ENCODE measurements around the gene SHANK3. TPM values are rescaled to one million over a fixed set of nuclear protein-coding genes. Genes with fewer than 3 reads are reported as not detected.
A peak's percentile ranks its signal among the peaks of the same experiment; 100 is the strongest.

SHANK3 gene
- total RNA-seq, 6 experiments from 2014 or later, result 9.7 to 16.0 (median 14.8) TPM

GRCh38 chr22:50672041-50672440 is 582 bp upstream of the SHANK3 start:
- H3K27me3 ChIP-seq, result no peaks in the 10 kb centered on the region
- no peak for TF ChIP-seq CTCF (IDR thresholded peaks at IDR 0.05)
- TF ChIP-seq POLR2A (IDR thresholded peaks at IDR 0.05), result no peak
- ATAC-seq, result no peak
- intact Hi-C loops (cut with DNase I), result no loop called here
- DNase-seq, result no peak
- 56% methylated on average over 5 of the region's 8 CpGs for WGBS (ENCODE audit: insufficient coverage, low coverage, low lambda C conversion rate, missing lambda C conversion rate)
- peak overlapping the region in 2 of 3 donors; percentile 55 to 62 for H3K27ac ChIP-seq
- no peaks in the 10 kb centered on the region for H3K4me1 ChIP-seq
- no peaks in the 10 kb centered on the region for H3K9me3 ChIP-seq
- H3K36me3 ChIP-seq, result no peaks in the 10 kb centered on the region
- H3K4me3 ChIP-seq, result no peak overlapping the region

- Histone ChIP-seq H3K27me3 (no peaks in the 10 kb centered on the region), H3K9me3 (no peaks in the 10 kb centered on the region), H3K27ac (peak overlapping the region in 2 of 3 donors; percentile 29 to 43), H3K36me3 (no peaks in the 10 kb centered on the region), H3K4me1 (no peaks in the 10 kb centered on the region), H3K4me3 (peak overlapping the region; percentile 21 to 42 (median 31))
- no peak for TF ChIP-seq POLR2A (IDR thresholded peaks at IDR 0.05)
- TF ChIP-seq CTCF (IDR thresholded peaks at IDR 0.05), result no peak
- intact Hi-C loops (cut with DNase I), result no loop called here
- ATAC-seq, result no peak
- WGBS (ENCODE audit: insufficient coverage, low coverage, low lambda C conversion rate, missing lambda C conversion rate), result 17% methylated on average over 1 of the region's 69 CpGs
- DNase-seq, result no peak
Measured at GRCh38 chr22:50673231-50674129, 857 bp downstream of the SHANK3 start.

GRCh38 chr22:50674130-50674500 is 1.5 kb downstream of the SHANK3 start:
- WGBS (ENCODE audit: insufficient coverage, low coverage, low lambda C conversion rate, missing lambda C conversion rate), result 0% methylated on average over 6 of the region's 43 CpGs
- Histone ChIP-seq H3K27me3 (no peaks in the 10 kb centered on the region), H3K9me3 (no peaks in the 10 kb centered on the region), H3K4me1 (no peaks in the 10 kb centered on the region), H3K36me3 (no peaks in the 10 kb centered on the region), H3K4me3 (peak overlapping the region in 2 of 3 donors; percentile 31 to 42), H3K27ac (peak overlapping the region in 1 of 3 donors; percentile 43)
- no peak for ATAC-seq
- DNase-seq, result no peak
- intact Hi-C loops (cut with DNase I), result no loop called here
- TF ChIP-seq CTCF (IDR thresholded peaks at IDR 0.05) (no peak), POLR2A (IDR thresholded peaks at IDR 0.05) (no peak)

- no peaks in the 10 kb centered on the region for H3K9me3 ChIP-seq
- no peak for DNase-seq
- ATAC-seq, result peak in 1 of 4 donors; percentile 3
- peak overlapping the region; percentile 25 to 48 (median 35) for H3K4me3 ChIP-seq
- H3K36me3 ChIP-seq, result no peaks in the 10 kb centered on the region
- intact Hi-C loops (cut with DNase I), result no loop called here
- no peaks in the 10 kb centered on the region for H3K4me1 ChIP-seq
- H3K27me3 ChIP-seq, result no peaks in the 10 kb centered on the region
- TF ChIP-seq POLR2A (IDR thresholded peaks at IDR 0.05) (no peak), CTCF (IDR thresholded peaks at IDR 0.05) (no peak)
- no peak overlapping the region for H3K27ac ChIP-seq
- WGBS (ENCODE audit: insufficient coverage, low coverage, low lambda C conversion rate, missing lambda C conversion rate), result 22% methylated on average over 21 of the region's 105 CpGs
Measured at GRCh38 chr22:50674606-50675552, 2.3 kb downstream of the SHANK3 start.
